SK-N-SH (cell line): ENCODE measurements around the gene BUD31. TPM values are rescaled to one million over a fixed set of nuclear protein-coding genes. Genes with fewer than 3 reads are reported as not detected.

Experiments used
- CTCF ChIA-PET: fragments of 300-600, 350-600 bp; formaldehyde crosslinking; extraction: SDS; loops from one replicate; lab custom pipeline; 2021; lab: Yijun Ruan, JAX
- POLR2A ChIA-PET: fragments of 350-600 bp; sonication (Branson Sonifier 250); formaldehyde crosslinking; extraction: SDS; loops from one replicate; lab custom pipeline; 2020; ENCODE audit warnings: antibody characterized with exemption, inconsistent platforms; lab: Yijun Ruan, JAX
- DNase-seq: peaks from one replicate; pipeline ENCODE4 v3.0.0; 2012
- H2AFZ ChIP-seq: fragments of 200-600 bp; sonication (generic); 2 replicates; pipeline ENCODE4 v1.8.1; 2016; ENCODE audit warnings: antibody characterized with exemption, mild to moderate bottlenecking, low read depth
- H3F3A ChIP-seq: fragments of 200-600 bp; sonication (generic); replicated peaks from 2 replicates; pipeline ENCODE3; 2016; ENCODE audit warnings: antibody characterized with exemption, mild to moderate bottlenecking; ENCODE audit not compliant: insufficient read depth
- H3K27ac ChIP-seq, 2 experiments: fragments of 200-500 bp in 1 of 2; fragments of 200-600 bp in 1 of 2; sonication (Bioruptor generic) in 1 of 2; sonication (generic), shearing (Covaris generic) in 1 of 2; 2 replicates each; pipeline versions ENCODE4 v1.5.1 to v1.6.1; 2014 to 2016; ENCODE audit warnings: low read depth in 2 of 2, inconsistent platforms in 1 of 2, low read length in 1 of 2, mild to moderate bottlenecking in 1 of 2, mixed read lengths in 1 of 2
- H3K27me3 ChIP-seq: fragments of 200-600 bp; sonication (generic), shearing (Covaris generic); 2 replicates; pipeline ENCODE4 v1.6.1; 2016; ENCODE audit warnings: mixed run types; ENCODE audit not compliant: insufficient read depth
- H3K36me3 ChIP-seq, 2 experiments: fragments of 200-500 bp in 1 of 2; fragments of 200-600 bp in 1 of 2; sonication (Bioruptor generic) in 1 of 2; sonication (generic) in 1 of 2; replicated peaks in 1 of 2; 2 replicates each; pipeline versions ENCODE3 to v1.5.1; 2014 to 2016; ENCODE audit warnings: low read length in 1 of 2, mild to moderate bottlenecking in 1 of 2; ENCODE audit not compliant: insufficient read depth in 2 of 2, control insufficient read depth in 1 of 2
- H3K4me1 ChIP-seq, 2 experiments: fragments of 200-500 bp in 1 of 2; fragments of 200-600 bp in 1 of 2; sonication (Bioruptor generic) in 1 of 2; sonication (generic), shearing (Covaris generic) in 1 of 2; 2 replicates each; pipeline versions ENCODE4 v1.5.1 to v1.6.1; 2014 to 2016; ENCODE audit warnings: low read depth in 1 of 2, low read length in 1 of 2, mixed run types in 1 of 2; ENCODE audit not compliant: insufficient read depth in 2 of 2, control insufficient read depth in 1 of 2
- H3K4me2 ChIP-seq: fragments of 200-600 bp; sonication (generic), shearing (Covaris generic); 2 replicates; pipeline ENCODE4 v1.6.1; 2017; ENCODE audit warnings: mixed run types
- H3K4me3 ChIP-seq, 2 experiments: fragments of 200-500 bp in 1 of 2; fragments of 200-600 bp in 1 of 2; sonication (Bioruptor generic) in 1 of 2; sonication (generic), shearing (Covaris generic) in 1 of 2; 2 replicates each; pipeline versions ENCODE4 v1.5.1 to v1.8.1; 2014 to 2016; ENCODE audit warnings: low read depth in 2 of 2, inconsistent platforms in 1 of 2, low read length in 1 of 2, mild to moderate bottlenecking in 1 of 2, mixed read lengths in 1 of 2, moderate library complexity in 1 of 2
- H3K79me2 ChIP-seq: fragments of 200-600 bp; sonication (generic); 2 replicates; pipeline ENCODE4 v1.8.1; 2017; ENCODE audit warnings: mild to moderate bottlenecking; ENCODE audit not compliant: insufficient read depth
- H3K9ac ChIP-seq: fragments of 200-600 bp; sonication (generic); 2 replicates; pipeline ENCODE4 v1.6.1; 2017; ENCODE audit warnings: mixed run types
- H3K9me2 ChIP-seq: fragments of 200-600 bp; sonication (generic); 2 replicates; pipeline ENCODE4 v1.6.1; 2017; ENCODE audit warnings: mixed run types
- H3K9me3 ChIP-seq: fragments of 200-600 bp; sonication (generic); 2 replicates; pipeline ENCODE4 v1.6.1; 2017; ENCODE audit warnings: mixed run types, mild to moderate bottlenecking, moderate library complexity
- H4K20me1 ChIP-seq: fragments of 200-600 bp; sonication (generic); 2 replicates; pipeline ENCODE4 v1.6.1; 2017; ENCODE audit warnings: mild to moderate bottlenecking, mixed run types; ENCODE audit not compliant: insufficient read depth
- ELF1 ChIP-seq: IDR thresholded peaks from 2 replicates; pipeline ENCODE4 v1.4.0; 2012
- EP300 ChIP-seq, 2 experiments: IDR thresholded peaks; 2 replicates each; pipeline versions ENCODE4 v1.4.0 to v1.6.1; 2012; ENCODE audit warnings: borderline replicate concordance in 1 of 2, low read depth in 1 of 2, low read length in 1 of 2
- GATA2 ChIP-seq: sonication (generic); formaldehyde crosslinking; IDR thresholded peaks from 2 replicates; pipeline ENCODE4 v1.5.0; 2020; ENCODE audit warnings: mild to moderate bottlenecking, missing genetic modification reagents
- NFIC ChIP-seq: IDR thresholded peaks from 2 replicates; pipeline ENCODE4 v1.4.0; 2012; ENCODE audit warnings: borderline replicate concordance
- PBX3 ChIP-seq: IDR thresholded peaks from 2 replicates; pipeline ENCODE4; 2012
- POLR2AphosphoS5 ChIP-seq: IDR thresholded peaks from 2 replicates; pipeline ENCODE4 v1.6.1; 2012; ENCODE audit warnings: low read depth, low read length
- RAD21 ChIP-seq: IDR thresholded peaks from 2 replicates; pipeline ENCODE4 v1.6.1; 2012; ENCODE audit warnings: mild to moderate bottlenecking, low read length
- REST ChIP-seq: IDR thresholded peaks from 2 replicates; pipeline ENCODE4 v1.6.1; 2012; ENCODE audit warnings: mild to moderate bottlenecking, low read depth, low read length, moderate library complexity
- SIN3A ChIP-seq: IDR thresholded peaks from 2 replicates; pipeline ENCODE4 v1.6.1; 2012; ENCODE audit warnings: low read depth, mild to moderate bottlenecking, low read length, moderate library complexity, borderline replicate concordance
- TCF12 ChIP-seq: IDR thresholded peaks from 2 replicates; pipeline ENCODE4 v1.4.0; 2012
- WGBS: methylation state at CpG from one replicate; pipeline ENCODE4 v1.1.6; 2017; ENCODE audit warnings: low lambda C conversion rate; 5-methylcytosine and 5-hydroxymethylcytosine counted together
- polyA plus RNA-seq, 3 experiments: library from polyadenylated mRNA; depleted of rRNA; stranded (reverse); fragments of >200 nt; gene quantifications; 2 replicates each; pipeline ENCODE4 v1.2.3, GENCODE V29; 2012
- TF ChIP-seq, protein P1 (sequence below): fragments of 150-350 bp; IDR thresholded peaks from 2 replicates; pipeline ENCODE4 v1.6.1; 2017; ENCODE audit warnings: antibody characterized with exemption, low read length, low read depth, borderline replicate concordance

BUD31 gene
- polyA plus RNA-seq, 1 of the 3 experiments (the other 2 are of a cell fraction), result 162 TPM

DNA sequence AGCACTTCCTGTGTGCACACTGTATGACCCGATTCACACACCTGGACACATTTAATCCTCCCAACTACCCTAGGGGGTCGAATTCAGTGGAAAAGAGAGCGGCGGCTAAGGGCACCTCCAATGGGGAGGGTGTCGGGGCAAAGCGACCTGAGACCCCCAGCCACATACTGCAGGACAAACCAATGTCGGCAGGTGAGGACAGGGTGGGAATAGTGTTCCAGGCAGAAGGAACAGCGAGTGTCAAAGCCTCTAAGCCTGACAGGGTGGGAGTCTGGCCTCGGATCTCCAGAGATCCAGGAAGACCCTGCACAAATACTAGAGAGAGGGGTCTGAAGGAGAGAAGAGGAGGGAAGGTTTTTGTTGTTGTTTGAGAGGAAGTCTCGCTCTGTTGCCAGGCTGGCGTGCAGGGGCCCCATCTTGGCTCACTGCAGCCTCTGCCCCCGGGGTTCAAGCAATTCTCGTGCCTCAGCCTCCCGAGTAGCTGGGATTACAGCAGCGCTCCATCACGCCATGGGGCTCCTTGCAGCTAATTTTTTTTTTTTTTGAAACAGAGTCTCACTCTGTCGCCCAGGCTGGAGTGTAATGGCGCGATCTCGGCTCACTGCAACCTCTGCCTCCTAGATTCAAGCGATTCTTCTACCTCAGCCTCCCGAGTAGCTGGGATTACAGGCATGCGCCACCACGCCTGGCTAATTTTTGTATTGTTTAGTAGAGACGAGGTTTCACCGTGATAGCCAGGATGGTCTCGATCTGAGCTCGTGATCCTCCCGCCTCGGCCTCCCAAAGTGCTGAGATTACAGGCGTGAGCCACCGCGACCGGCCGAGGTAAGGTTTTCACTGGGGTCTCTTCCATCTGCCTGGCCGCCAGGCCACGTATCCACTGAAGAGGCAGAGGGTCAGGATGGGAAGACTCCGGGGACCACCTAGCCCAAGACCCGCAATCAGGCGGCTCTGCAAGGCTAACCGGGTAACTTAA lies 35.4 kb upstream of the BUD31 start:
- 92% methylated on average over 40 of the region's 41 CpGs for WGBS
- Histone ChIP-seq H3K9me2 (no peaks in the 10 kb centered on the region), H3K4me2 (peak overlapping the region; percentile 99), H3K27me3 (no peaks in the 10 kb centered on the region), H3K27ac (no peak overlapping the region), H3K4me3 (peak overlapping the region; percentile 55 to 93), H3K9me3 (no peaks in the 10 kb centered on the region), H3K79me2 (peaks cover 39% of the 10 kb centered on the region), H3K9ac (peak overlapping the region; percentile 81; the same call in 1 of the 2 replicates), H3F3A (peaks cover 34% of the 10 kb centered on the region), H4K20me1 (peaks cover 27% of the 10 kb centered on the region), H3K4me1 (peaks cover 0 to 11% of the 10 kb centered on the region in 2 experiments; a peak in 1 of 4 replicates), H2AFZ (peak overlapping the region; percentile 68; the same call in 1 of the 2 replicates), H3K36me3 (peaks cover 0 to 22% of the 10 kb centered on the region in 2 experiments)
- TF ChIP-seq SIN3A, result no peak
- TF ChIP-seq NFIC, result no peak
- TF ChIP-seq, protein P1, sequence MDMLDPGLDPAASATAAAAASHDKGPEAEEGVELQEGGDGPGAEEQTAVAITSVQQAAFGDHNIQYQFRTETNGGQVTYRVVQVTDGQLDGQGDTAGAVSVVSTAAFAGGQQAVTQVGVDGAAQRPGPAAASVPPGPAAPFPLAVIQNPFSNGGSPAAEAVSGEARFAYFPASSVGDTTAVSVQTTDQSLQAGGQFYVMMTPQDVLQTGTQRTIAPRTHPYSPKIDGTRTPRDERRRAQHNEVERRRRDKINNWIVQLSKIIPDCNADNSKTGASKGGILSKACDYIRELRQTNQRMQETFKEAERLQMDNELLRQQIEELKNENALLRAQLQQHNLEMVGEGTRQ, result no peak
- TF ChIP-seq POLR2AphosphoS5, result no peak
- no peak for TF ChIP-seq TCF12
- TF ChIP-seq ELF1, result no peak
- TF ChIP-seq EP300 (IDR thresholded peaks at IDR 0.05; ENCODE audit: borderline replicate concordance in 1 of 2, low read depth in 1 of 2, low read length in 1 of 2), result no peak
- TF ChIP-seq REST, result no peak
- no peak for TF ChIP-seq GATA2 (CRISPR knock-in tag)
- TF ChIP-seq PBX3, result no peak
- no peak for TF ChIP-seq RAD21
- ChIA-PET POLR2A (interaction anchor here (0.6 to 0.8 kb wide), 2 partner anchors 12 to 36 kb away, joined by 4 to 6 read pairs; partner anchors contain the start of genes BUD31 and PDAP1), CTCF (interaction anchor here (1.0 kb wide), 2 partner anchors 8 to 13 kb away, joined by 3 to 5 read pairs; no protein-coding TSS in a partner anchor)
- no peak for DNase-seq
